ENCODE results near the gene RNU6-9. TPM values are rescaled to one million over a fixed set of nuclear protein-coding genes. Genes with fewer than 3 reads are reported as not detected.

Gene RNU6-9
- total and polyA plus RNA-seq, 2 donors (not counting 1 experiment from before 2014, with no cell fraction given), result not detected

DNA sequence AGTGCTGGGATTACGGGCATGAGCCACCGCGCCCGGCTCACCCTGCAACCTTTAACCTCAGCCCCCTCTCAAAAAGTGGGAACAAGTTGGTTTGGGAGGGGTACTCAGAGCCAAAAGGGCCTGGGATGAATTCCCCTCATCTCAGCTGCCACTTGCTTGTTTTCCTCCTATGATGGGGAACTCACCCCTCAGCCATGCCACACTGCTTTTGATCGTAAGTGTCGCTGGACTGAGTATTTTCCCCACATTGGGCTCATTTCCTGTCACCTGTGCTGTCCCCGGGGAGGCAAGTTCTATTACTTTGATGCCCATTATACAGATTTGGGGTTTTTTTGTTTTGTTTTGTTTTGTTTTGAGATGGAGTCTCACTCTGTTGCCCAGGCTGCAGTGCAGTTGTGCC, 13.2 kb downstream of the RNU6-9 start:
- Histone ChIP-seq H3K9ac (ENCODE audit: low read length) (peak overlapping the region; percentile 27), H4K20me1 (ENCODE audit: control insufficient read depth, insufficient read depth, low read length, poor library complexity, severe bottlenecking) (peaks cover 29% of the 10 kb centered on the region), H3K9me3 (ENCODE audit: control extremely low read depth in 1 of 3, control insufficient read depth in 2 of 3, insufficient read depth in 1 of 3, low read length in 2 of 3) (peaks cover 0 to 10% (median 0%) of the 10 kb centered on the region in 3 donors), H3K4me2 (replicated peaks; ENCODE audit: low read depth, low read length, poor library complexity, severe bottlenecking) (peak overlapping the region; percentile 92), H3K36me3 (replicated peaks in 1 of 2; ENCODE audit: control extremely low read depth in 1 of 2, control insufficient read depth in 1 of 2, extremely low read depth in 1 of 2, insufficient read depth in 2 of 2, low read length in 1 of 2) (peaks cover 0 to 26% of the 10 kb centered on the region in 2 experiments), H3K4me1 (ENCODE audit: control insufficient read depth in 2 of 2, insufficient read depth in 2 of 2, low read length in 2 of 2) (peaks cover 50 to 59% of the 10 kb centered on the region in 2 donors), H3K4me3 (ENCODE audit: control extremely low read depth in 1 of 5, extremely low read depth in 1 of 5, insufficient read depth in 1 of 5, low read depth in 2 of 5, low read length in 4 of 5) (peak overlapping the region in 2 of 5 experiments; percentile 2 to 38), H3K27me3 (replicated peaks in 1 of 4; ENCODE audit: control extremely low read depth in 1 of 4, control insufficient read depth in 3 of 4, insufficient read depth in 4 of 4, low read length in 3 of 4) (no peaks in the 10 kb centered on the region), H3K27ac (ENCODE audit: low read length in 2 of 2) (peak overlapping the region; percentile 97 to 99), H3K79me2 (ENCODE audit: control insufficient read depth, insufficient read depth, low read length) (peaks cover 76% of the 10 kb centered on the region), H2AFZ (ENCODE audit: insufficient read depth, low read depth, low read length, poor library complexity, severe bottlenecking) (no peak overlapping the region)
- WGBS (ENCODE audit: insufficient coverage), result no CpG with 5 or more reads among the region's 7 CpGs
- no peak for ATAC-seq (ENCODE audit: low read depth)
- peaks cover 54% of the 10 kb centered on the region for H3K4me1 Mint-ChIP-seq
- POLR2A ChIA-PET, result interaction anchor here (0.7 to 5.7 kb wide), 6 partner anchors 10 to 181 kb away, joined by 3 to 56 read pairs (median 4); partner anchors contain the start of genes MED16 and RNU6-9
- no peak for TF ChIP-seq EZH2 (IDR thresholded peaks at IDR 0.05; ENCODE audit: borderline replicate concordance, insufficient read depth, low read depth, low read length, poor library complexity, severe bottlenecking)
- TF ChIP-seq, protein P1, sequence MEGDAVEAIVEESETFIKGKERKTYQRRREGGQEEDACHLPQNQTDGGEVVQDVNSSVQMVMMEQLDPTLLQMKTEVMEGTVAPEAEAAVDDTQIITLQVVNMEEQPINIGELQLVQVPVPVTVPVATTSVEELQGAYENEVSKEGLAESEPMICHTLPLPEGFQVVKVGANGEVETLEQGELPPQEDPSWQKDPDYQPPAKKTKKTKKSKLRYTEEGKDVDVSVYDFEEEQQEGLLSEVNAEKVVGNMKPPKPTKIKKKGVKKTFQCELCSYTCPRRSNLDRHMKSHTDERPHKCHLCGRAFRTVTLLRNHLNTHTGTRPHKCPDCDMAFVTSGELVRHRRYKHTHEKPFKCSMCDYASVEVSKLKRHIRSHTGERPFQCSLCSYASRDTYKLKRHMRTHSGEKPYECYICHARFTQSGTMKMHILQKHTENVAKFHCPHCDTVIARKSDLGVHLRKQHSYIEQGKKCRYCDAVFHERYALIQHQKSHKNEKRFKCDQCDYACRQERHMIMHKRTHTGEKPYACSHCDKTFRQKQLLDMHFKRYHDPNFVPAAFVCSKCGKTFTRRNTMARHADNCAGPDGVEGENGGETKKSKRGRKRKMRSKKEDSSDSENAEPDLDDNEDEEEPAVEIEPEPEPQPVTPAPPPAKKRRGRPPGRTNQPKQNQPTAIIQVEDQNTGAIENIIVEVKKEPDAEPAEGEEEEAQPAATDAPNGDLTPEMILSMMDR (IDR thresholded peaks at IDR 0.05), result no peak
- H3K9me3 Mint-ChIP-seq (ENCODE audit: insufficient read depth), result no peaks in the 10 kb centered on the region
- H3K27me3 Mint-ChIP-seq, result no peaks in the 10 kb centered on the region
- CTCF ChIA-PET, result interaction anchor here (0.9 to 6.3 kb wide), 9 partner anchors 10 to 78 kb away, joined by 3 to 46 read pairs (median 5); partner anchors contain the start of genes KISS1R, MED16, RNU6-9 and WDR18
- intact Hi-C loops (cut with micrococcal nuclease), result loop anchor here (5.0 kb wide), 1 partner anchor 356 kb away; no protein-coding TSS in a partner anchor
- H3K27ac Mint-ChIP-seq, result peak overlapping the region; percentile 100
- peak; percentile 80 for DNase-seq
- peak overlapping the region; percentile 85 for H3K4me3 Mint-ChIP-seq

Measured in B cell (primary cell).